ENCODE measurements around the gene GJA1. TPM values are rescaled to one million over a fixed set of nuclear protein-coding genes. Genes with fewer than 3 reads are reported as not detected.
"Not testable (repeated sequence)": the region's sequence is repeated elsewhere in the genome, so short reads cannot be mapped to it uniquely, and the experiment has no call there.

GJA1 gene
- total RNA-seq, 1 experiment from 2014 or later: not detected

DNA sequence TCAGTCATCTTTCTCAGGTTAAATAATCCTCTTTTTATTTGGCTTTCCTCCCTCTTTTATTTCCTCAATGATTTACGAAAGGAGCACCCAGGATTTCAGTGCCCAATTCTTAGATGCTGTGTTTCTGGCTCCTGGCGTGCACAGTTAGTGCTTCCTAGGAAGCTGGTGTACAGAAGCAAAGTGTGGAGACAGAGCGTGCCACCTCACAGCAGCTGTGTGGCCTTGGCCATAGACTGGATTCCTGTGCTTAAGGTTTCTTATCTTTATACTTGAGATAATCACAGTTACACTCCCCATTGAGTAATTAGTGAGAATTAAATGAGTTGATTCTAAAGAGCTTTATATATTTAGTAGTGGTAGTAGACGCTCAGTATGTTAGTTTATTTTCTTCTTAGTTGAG, 39.7 kb upstream of the GJA1 start:
- TF ChIP-seq, protein P1, sequence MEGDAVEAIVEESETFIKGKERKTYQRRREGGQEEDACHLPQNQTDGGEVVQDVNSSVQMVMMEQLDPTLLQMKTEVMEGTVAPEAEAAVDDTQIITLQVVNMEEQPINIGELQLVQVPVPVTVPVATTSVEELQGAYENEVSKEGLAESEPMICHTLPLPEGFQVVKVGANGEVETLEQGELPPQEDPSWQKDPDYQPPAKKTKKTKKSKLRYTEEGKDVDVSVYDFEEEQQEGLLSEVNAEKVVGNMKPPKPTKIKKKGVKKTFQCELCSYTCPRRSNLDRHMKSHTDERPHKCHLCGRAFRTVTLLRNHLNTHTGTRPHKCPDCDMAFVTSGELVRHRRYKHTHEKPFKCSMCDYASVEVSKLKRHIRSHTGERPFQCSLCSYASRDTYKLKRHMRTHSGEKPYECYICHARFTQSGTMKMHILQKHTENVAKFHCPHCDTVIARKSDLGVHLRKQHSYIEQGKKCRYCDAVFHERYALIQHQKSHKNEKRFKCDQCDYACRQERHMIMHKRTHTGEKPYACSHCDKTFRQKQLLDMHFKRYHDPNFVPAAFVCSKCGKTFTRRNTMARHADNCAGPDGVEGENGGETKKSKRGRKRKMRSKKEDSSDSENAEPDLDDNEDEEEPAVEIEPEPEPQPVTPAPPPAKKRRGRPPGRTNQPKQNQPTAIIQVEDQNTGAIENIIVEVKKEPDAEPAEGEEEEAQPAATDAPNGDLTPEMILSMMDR (IDR thresholded peaks at IDR 0.05; ENCODE audit: unreplicated experiment): no peak
- CTCF ChIA-PET: interaction anchor here (0.8 to 0.9 kb wide), 2 partner anchors 33 to 61 kb away, joined by 3 read pairs; no protein-coding TSS in a partner anchor
- no peak overlapping the region for H3K4me3 Mint-ChIP-seq (ENCODE audit: unreplicated experiment)
- no peak overlapping the region for H3K27ac Mint-ChIP-seq (ENCODE audit: low read depth, unreplicated experiment)
- no TSS peak for BruUV-seq (replicated peaks)
- no peak for DNase-seq (ENCODE audit: unreplicated experiment)
- H3K27me3 Mint-ChIP-seq (ENCODE audit: insufficient read depth, unreplicated experiment): no peaks in the 10 kb centered on the region
- H3K4me1 Mint-ChIP-seq (ENCODE audit: insufficient read depth, unreplicated experiment): no peaks in the 10 kb centered on the region
- H3K9me3 Mint-ChIP-seq (ENCODE audit: unreplicated experiment): peaks cover 2% of the 10 kb centered on the region
- intact Hi-C loops (cut with micrococcal nuclease): no loop called here
- POLR2A ChIA-PET: no interaction called here
- H3K36me3 Mint-ChIP-seq (ENCODE audit: insufficient read depth, unreplicated experiment): peaks cover 1% of the 10 kb centered on the region

DNA sequence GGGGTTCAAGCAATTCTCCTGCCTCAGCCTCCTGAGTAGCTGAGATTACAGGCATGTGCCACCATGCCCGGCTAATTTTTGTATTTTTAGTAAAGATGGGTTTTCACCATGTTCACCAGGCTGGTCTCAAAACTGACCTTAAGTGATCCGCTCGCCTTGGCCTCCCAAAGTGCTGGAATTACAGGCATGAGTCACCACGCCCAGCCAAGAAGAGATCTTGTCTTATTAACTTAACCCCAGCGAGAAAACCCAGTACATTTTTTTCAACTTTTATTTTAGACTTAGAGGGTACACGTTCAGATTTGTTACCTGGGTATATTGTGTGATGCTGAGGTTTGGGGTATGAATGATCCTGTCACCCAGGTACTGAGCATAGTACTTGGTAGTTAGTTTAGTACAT, 38.3 kb upstream of the GJA1 start:
- H3K4me1 Mint-ChIP-seq (ENCODE audit: insufficient read depth, unreplicated experiment); H3K36me3 Mint-ChIP-seq (ENCODE audit: insufficient read depth, unreplicated experiment); DNase-seq (ENCODE audit: unreplicated experiment); intact Hi-C loops (cut with micrococcal nuclease); BruUV-seq (replicated peaks); H3K27ac Mint-ChIP-seq (ENCODE audit: low read depth, unreplicated experiment); H3K27me3 Mint-ChIP-seq (ENCODE audit: insufficient read depth, unreplicated experiment); H3K4me3 Mint-ChIP-seq (ENCODE audit: unreplicated experiment); H3K9me3 Mint-ChIP-seq (ENCODE audit: unreplicated experiment); POLR2A ChIA-PET: not testable (repeated sequence)
- CTCF ChIA-PET: interaction anchor here (0.6 to 2.1 kb wide), 5 partner anchors 13 to 564 kb away, joined by 3 to 5 read pairs (median 3); no protein-coding TSS in a partner anchor

DNA sequence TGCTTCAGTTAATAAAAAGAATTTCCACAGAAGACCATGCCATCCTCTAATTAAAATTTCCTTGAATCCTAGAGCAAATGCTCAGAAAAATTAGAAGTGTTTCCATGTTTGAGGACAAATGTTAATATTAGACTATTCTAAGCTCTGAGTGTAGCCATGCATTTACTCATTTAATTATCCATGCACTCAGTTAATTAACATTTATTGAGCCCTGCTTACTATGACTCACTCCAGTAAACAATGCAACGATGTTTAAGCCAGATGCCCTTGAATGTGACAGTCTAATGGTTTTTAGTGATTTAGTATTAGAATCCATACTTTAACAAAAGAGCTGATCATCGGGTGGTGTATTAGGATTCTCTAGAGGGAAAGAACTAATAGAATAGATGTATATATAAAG, 37.3 kb upstream of the GJA1 start:
- H3K27ac Mint-ChIP-seq (ENCODE audit: low read depth, unreplicated experiment): no peak overlapping the region
- no peak for DNase-seq (ENCODE audit: unreplicated experiment)
- H3K36me3 Mint-ChIP-seq (ENCODE audit: insufficient read depth, unreplicated experiment): no peaks in the 10 kb centered on the region
- TF ChIP-seq, protein P1 (IDR thresholded peaks at IDR 0.05; ENCODE audit: unreplicated experiment): no peak
- intact Hi-C loops (cut with micrococcal nuclease): no loop called here
- CTCF ChIA-PET: interaction anchor here (0.9 to 2.1 kb wide), 4 partner anchors 12 to 91 kb away, joined by 3 to 5 read pairs (median 3); no protein-coding TSS in a partner anchor
- BruUV-seq (replicated peaks): no TSS peak
- no peak overlapping the region for H3K4me3 Mint-ChIP-seq (ENCODE audit: unreplicated experiment)
- no peaks in the 10 kb centered on the region for H3K4me1 Mint-ChIP-seq (ENCODE audit: insufficient read depth, unreplicated experiment)
- H3K27me3 Mint-ChIP-seq (ENCODE audit: insufficient read depth, unreplicated experiment): no peaks in the 10 kb centered on the region
- H3K9me3 Mint-ChIP-seq (ENCODE audit: unreplicated experiment): no peaks in the 10 kb centered on the region
- POLR2A ChIA-PET: no interaction called here

DNA sequence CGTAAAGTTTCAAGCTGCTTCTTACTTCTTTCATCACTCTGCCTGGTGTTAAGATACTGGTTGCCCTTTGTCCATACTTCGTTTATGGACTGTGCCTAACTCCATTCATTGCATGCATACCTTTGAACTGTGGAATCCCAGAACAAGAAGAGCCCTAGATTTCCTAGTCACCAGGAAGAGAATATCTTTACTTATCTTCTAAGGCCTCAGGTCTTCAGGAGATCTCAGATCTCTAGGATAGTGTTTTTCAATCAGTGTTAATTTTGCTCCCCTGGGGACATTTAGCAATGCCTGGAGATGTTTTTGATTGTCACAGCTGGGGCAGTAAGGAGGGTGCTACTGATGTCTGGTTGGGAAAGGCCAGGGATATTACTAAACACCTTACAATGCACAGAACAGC, 35.5 kb upstream of the GJA1 start:
- no peaks in the 10 kb centered on the region for H3K36me3 Mint-ChIP-seq (ENCODE audit: insufficient read depth, unreplicated experiment)
- H3K27ac Mint-ChIP-seq (ENCODE audit: low read depth, unreplicated experiment): no peak overlapping the region
- H3K9me3 Mint-ChIP-seq (ENCODE audit: unreplicated experiment): no peaks in the 10 kb centered on the region
- intact Hi-C loops (cut with micrococcal nuclease): loop anchor here (1.0 kb wide), 2 partner anchors 81 to 345 kb away; no protein-coding TSS in a partner anchor
- BruUV-seq (replicated peaks): no TSS peak
- TF ChIP-seq, protein P1 (IDR thresholded peaks at IDR 0.05; ENCODE audit: unreplicated experiment): no peak
- H3K4me1 Mint-ChIP-seq (ENCODE audit: insufficient read depth, unreplicated experiment): no peaks in the 10 kb centered on the region
- ChIA-PET CTCF (interaction anchor here (0.5 to 2.9 kb wide), 17 partner anchors 9 to 832 kb away, joined by 3 to 26 read pairs (median 4); no protein-coding TSS in a partner anchor), POLR2A (no interaction called here)
- no peak for DNase-seq (ENCODE audit: unreplicated experiment)
- H3K27me3 Mint-ChIP-seq (ENCODE audit: insufficient read depth, unreplicated experiment): no peaks in the 10 kb centered on the region
- no peak overlapping the region for H3K4me3 Mint-ChIP-seq (ENCODE audit: unreplicated experiment)

DNA sequence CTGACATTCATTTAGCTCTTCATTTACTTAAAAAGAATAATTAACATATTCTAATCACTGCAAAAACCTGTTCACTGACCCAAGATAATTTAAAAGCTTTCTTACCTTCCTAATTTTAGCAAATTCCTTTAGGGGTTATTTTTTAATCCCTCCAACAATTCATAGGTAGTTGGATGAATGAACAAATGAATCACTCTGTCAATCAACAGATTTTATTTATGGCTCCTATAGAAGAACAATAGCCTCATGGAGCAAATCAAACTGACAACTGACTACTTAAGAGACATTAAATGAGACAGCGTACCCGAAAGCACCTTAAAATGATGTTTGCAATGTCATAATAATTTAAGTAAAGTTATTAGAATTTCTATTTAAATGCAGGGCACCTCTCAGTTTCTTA, 31.5 kb upstream of the GJA1 start:
- Mint-ChIP-seq H3K4me3 (ENCODE audit: unreplicated experiment) (no peak overlapping the region), H3K9me3 (ENCODE audit: unreplicated experiment) (no peaks in the 10 kb centered on the region), H3K27me3 (ENCODE audit: insufficient read depth, unreplicated experiment) (no peaks in the 10 kb centered on the region), H3K27ac (ENCODE audit: low read depth, unreplicated experiment) (no peak overlapping the region), H3K4me1 (ENCODE audit: insufficient read depth, unreplicated experiment) (no peaks in the 10 kb centered on the region), H3K36me3 (ENCODE audit: insufficient read depth, unreplicated experiment) (no peaks in the 10 kb centered on the region)
- ChIA-PET CTCF (interaction anchor here (0.5 to 0.9 kb wide), 3 partner anchors 16 to 391 kb away, joined by 3 to 4 read pairs (median 3); no protein-coding TSS in a partner anchor), POLR2A (no interaction called here)
- BruUV-seq (replicated peaks): no TSS peak
- intact Hi-C loops (cut with micrococcal nuclease): no loop called here
- no peak for DNase-seq (ENCODE audit: unreplicated experiment)
- TF ChIP-seq, protein P1 (IDR thresholded peaks at IDR 0.05; ENCODE audit: unreplicated experiment): no peak

Data from MCF 10A (cell line).